ENCODE data around the gene SLC1A3.

SLC1A3 gene

GRCh38 chr5:36666986-36667385, 60.6 kb downstream of the SLC1A3 start:
- no peak for DNase-seq
- in situ Hi-C loops (cut with HindIII; ENCODE audit: low pct_ligation_motif_present, low sequenced_read_pairs), result no loop called here

GRCh38 chr5:36667824-36668223, 61.4 kb downstream of the SLC1A3 start:
- Histone ChIP-seq H3K4me3 (ENCODE audit: low read depth, low read length) (no peak overlapping the region), H3K27me3 (replicated peaks) (no peaks in the 10 kb centered on the region), H3K27ac (no peak overlapping the region), H3K36me3 (replicated peaks) (no peaks in the 10 kb centered on the region)
- in situ Hi-C loops (cut with HindIII; ENCODE audit: low pct_ligation_motif_present, low sequenced_read_pairs), result no loop called here
- no peak for DNase-seq
- TF ChIP-seq, protein P1, sequence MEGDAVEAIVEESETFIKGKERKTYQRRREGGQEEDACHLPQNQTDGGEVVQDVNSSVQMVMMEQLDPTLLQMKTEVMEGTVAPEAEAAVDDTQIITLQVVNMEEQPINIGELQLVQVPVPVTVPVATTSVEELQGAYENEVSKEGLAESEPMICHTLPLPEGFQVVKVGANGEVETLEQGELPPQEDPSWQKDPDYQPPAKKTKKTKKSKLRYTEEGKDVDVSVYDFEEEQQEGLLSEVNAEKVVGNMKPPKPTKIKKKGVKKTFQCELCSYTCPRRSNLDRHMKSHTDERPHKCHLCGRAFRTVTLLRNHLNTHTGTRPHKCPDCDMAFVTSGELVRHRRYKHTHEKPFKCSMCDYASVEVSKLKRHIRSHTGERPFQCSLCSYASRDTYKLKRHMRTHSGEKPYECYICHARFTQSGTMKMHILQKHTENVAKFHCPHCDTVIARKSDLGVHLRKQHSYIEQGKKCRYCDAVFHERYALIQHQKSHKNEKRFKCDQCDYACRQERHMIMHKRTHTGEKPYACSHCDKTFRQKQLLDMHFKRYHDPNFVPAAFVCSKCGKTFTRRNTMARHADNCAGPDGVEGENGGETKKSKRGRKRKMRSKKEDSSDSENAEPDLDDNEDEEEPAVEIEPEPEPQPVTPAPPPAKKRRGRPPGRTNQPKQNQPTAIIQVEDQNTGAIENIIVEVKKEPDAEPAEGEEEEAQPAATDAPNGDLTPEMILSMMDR (IDR thresholded peaks at IDR 0.05; ENCODE audit: low read depth, low read length, missing control alignments), result no peak

More at GRCh38 chr5:36666986-36667385, 60.6 kb downstream of the SLC1A3 start:
- H3K36me3 ChIP-seq (replicated peaks), result no peaks in the 10 kb centered on the region
- TF ChIP-seq, protein P1 (IDR thresholded peaks at IDR 0.05; ENCODE audit: low read depth, low read length, missing control alignments), result no peak
- no peak overlapping the region for H3K4me3 ChIP-seq (ENCODE audit: low read depth, low read length)
- H3K27ac ChIP-seq, result no peak overlapping the region
- H3K27me3 ChIP-seq (replicated peaks), result no peaks in the 10 kb centered on the region

GRCh38 chr5:36669015-36669651, 62.7 kb downstream of the SLC1A3 start:
- in situ Hi-C loops (cut with HindIII; ENCODE audit: low pct_ligation_motif_present, low sequenced_read_pairs), result no loop called here
- TF ChIP-seq, protein P1 (IDR thresholded peaks at IDR 0.05; ENCODE audit: low read depth, low read length, missing control alignments), result no peak
- no peak overlapping the region for H3K27ac ChIP-seq
- no peaks in the 10 kb centered on the region for H3K36me3 ChIP-seq (replicated peaks)
- no peak overlapping the region for H3K4me3 ChIP-seq (ENCODE audit: low read depth, low read length)
- H3K27me3 ChIP-seq (replicated peaks), result no peaks in the 10 kb centered on the region
- no peak for DNase-seq

- no peaks in the 10 kb centered on the region for H3K36me3 ChIP-seq (replicated peaks)
- in situ Hi-C loops (cut with HindIII; ENCODE audit: low pct_ligation_motif_present, low sequenced_read_pairs), result no loop called here
- no peak overlapping the region for H3K27ac ChIP-seq
- no peak for DNase-seq
- no peak overlapping the region for H3K4me3 ChIP-seq (ENCODE audit: low read depth, low read length)
- TF ChIP-seq, protein P1 (IDR thresholded peaks at IDR 0.05; ENCODE audit: low read depth, low read length, missing control alignments), result no peak
- no peaks in the 10 kb centered on the region for H3K27me3 ChIP-seq (replicated peaks)
These were observed 64.1 kb downstream of the SLC1A3 start for GRCh38 chr5:36670548-36670947.

DNA sequence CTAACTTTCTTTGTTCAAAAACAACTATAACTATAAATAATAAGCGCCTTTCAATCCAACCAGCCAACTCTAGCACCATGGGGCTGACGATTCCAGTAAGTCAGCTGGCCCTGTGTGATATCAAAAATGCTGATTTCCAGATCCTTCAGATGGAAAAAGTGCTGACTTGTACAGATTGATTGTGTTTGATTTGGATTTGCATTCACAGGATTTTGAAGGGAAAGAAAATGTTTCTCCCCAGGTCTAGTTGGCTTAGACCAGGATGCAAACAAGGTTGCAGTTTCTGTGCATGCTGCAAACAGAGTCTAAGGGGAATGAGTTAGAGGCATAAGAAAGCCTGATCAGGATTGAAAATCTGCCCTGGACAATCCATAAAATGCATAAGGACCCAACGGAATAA, 68.9 kb downstream of the SLC1A3 start:
- H3K27me3 ChIP-seq (replicated peaks), result no peaks in the 10 kb centered on the region
- DNase-seq, result no peak
- H3K4me3 ChIP-seq (ENCODE audit: low read depth, low read length), result no peak overlapping the region
- in situ Hi-C loops (cut with HindIII; ENCODE audit: low pct_ligation_motif_present, low sequenced_read_pairs), result no loop called here
- H3K27ac ChIP-seq, result no peak overlapping the region
- no peaks in the 10 kb centered on the region for H3K36me3 ChIP-seq (replicated peaks)
- TF ChIP-seq, protein P1 (IDR thresholded peaks at IDR 0.05; ENCODE audit: low read depth, low read length, missing control alignments), result no peak

Data from brain microvascular endothelial cell (primary cell).